GM23338 (cell line): ENCODE measurements around the gene RPRML. TPM values are rescaled to one million over a fixed set of nuclear protein-coding genes. Genes with fewer than 3 reads are reported as not detected.

Experiments used
- ATAC-seq: fragments of 200-7000 bp; cut with Tn5 transposase; 3 replicates; pipeline ENCODE4 v1.9.1; 2020
- DNase-seq: peaks from one replicate; pipeline ENCODE4 v3.0.0-alpha.2; 2015; ENCODE audit warnings: low spot score
- H2AFZ ChIP-seq: fragments of 200-600 bp; sonication (generic); 2 replicates; pipeline ENCODE4 v1.8.0; 2016; ENCODE audit warnings: antibody characterized with exemption, mild to moderate bottlenecking, moderate library complexity
- H3F3A ChIP-seq: fragments of 200-600 bp; sonication (generic); replicated peaks from 2 replicates; pipeline ENCODE4 v1.8.0; 2017; ENCODE audit warnings: antibody characterized with exemption, mixed run types, low read depth
- H3K27ac ChIP-seq: fragments of 200-600 bp; sonication (generic); 2 replicates; pipeline ENCODE4 v1.6.1; 2016; ENCODE audit warnings: low read depth
- H3K27me3 ChIP-seq: fragments of 200-600 bp; sonication (generic); 2 replicates; pipeline ENCODE4 v1.8.0; 2016; ENCODE audit warnings: mild to moderate bottlenecking, mixed run types, moderate library complexity; ENCODE audit not compliant: insufficient read depth
- H3K36me3 ChIP-seq: fragments of 200-600 bp; sonication (generic); 2 replicates; pipeline ENCODE4 v1.8.0; 2016; ENCODE audit warnings: mild to moderate bottlenecking; ENCODE audit not compliant: insufficient read depth
- H3K4me1 ChIP-seq: fragments of 200-600 bp; sonication (generic); 2 replicates; pipeline ENCODE4 v1.8.0; 2016; ENCODE audit warnings: mild to moderate bottlenecking, moderate library complexity; ENCODE audit not compliant: insufficient read depth
- H3K4me2 ChIP-seq: fragments of 200-600 bp; sonication (generic); 2 replicates; pipeline ENCODE4 v1.7.1; 2017; ENCODE audit warnings: mixed run types
- H3K4me3 ChIP-seq: fragments of 200-600 bp; sonication (generic); 2 replicates; pipeline ENCODE4 v1.6.1; 2016; ENCODE audit warnings: mixed run types
- H3K79me2 ChIP-seq: fragments of 200-600 bp; sonication (generic); replicated peaks from 2 replicates; pipeline ENCODE4 v1.8.0; 2017; ENCODE audit warnings: mild to moderate bottlenecking; ENCODE audit not compliant: insufficient read depth
- H3K9me2 ChIP-seq: fragments of 200-600 bp; sonication (generic); 2 replicates; pipeline ENCODE4 v1.8.0; 2017; ENCODE audit not compliant: insufficient read depth
- H4K20me1 ChIP-seq: fragments of 200-600 bp; sonication (generic); replicated peaks from 2 replicates; pipeline ENCODE4 v1.8.0; 2017; ENCODE audit warnings: mild to moderate bottlenecking; ENCODE audit not compliant: insufficient read depth
- H3K27ac Mint-ChIP-seq: 2 replicates; pipeline ENCODE4 v1.8.0; 2020; ENCODE audit warnings: inconsistent platforms, mild to moderate bottlenecking, moderate library complexity, mixed read lengths
- H3K27me3 Mint-ChIP-seq: 3 replicates; pipeline ENCODE4 v1.8.0; 2022; ENCODE audit warnings: low read depth, mild to moderate bottlenecking, moderate library complexity, mixed read lengths, inconsistent platforms; ENCODE audit not compliant: insufficient read depth, poor library complexity
- H3K36me3 Mint-ChIP-seq: 3 replicates; pipeline ENCODE4 v1.8.0; 2021; ENCODE audit warnings: low read depth, mild to moderate bottlenecking, inconsistent platforms, moderate library complexity, mixed read lengths
- H3K4me1 Mint-ChIP-seq: 3 replicates; pipeline ENCODE4 v1.8.0; 2020; ENCODE audit warnings: mild to moderate bottlenecking, inconsistent platforms, mixed read lengths
- H3K4me3 Mint-ChIP-seq: 3 replicates; pipeline ENCODE4 v1.8.0; 2021; ENCODE audit warnings: moderate library complexity, mild to moderate bottlenecking, inconsistent platforms, mixed read lengths
- H3K9me3 Mint-ChIP-seq: 3 replicates; pipeline ENCODE4 v1.8.0; 2020; ENCODE audit warnings: moderate library complexity, mild to moderate bottlenecking, inconsistent platforms, mixed read lengths
- CREB1 ChIP-seq: fragments of 250-450 bp; sonication (Bioruptor Pico); IDR thresholded peaks from 2 replicates; pipeline ENCODE4 v1.5.0; 2020; ENCODE audit warnings: low read depth, mild to moderate bottlenecking, moderate library complexity
- CTCF ChIP-seq, 2 experiments: fragments of 200-600 bp in 1 of 2; sonication (generic) in 1 of 2; conservative IDR thresholded peaks; 2 replicates each; pipeline versions ENCODE4 v1.5.1 to v1.6.1; 2016 to 2017; ENCODE audit warnings: antibody characterized with exemption in 2 of 2, low read depth in 2 of 2, mild to moderate bottlenecking in 2 of 2, moderate library complexity in 1 of 2
- ETS1 ChIP-seq: IDR thresholded peaks from 2 replicates; pipeline ENCODE4 v1.6.1; 2016; ENCODE audit warnings: antibody characterized with exemption
- EZH2 ChIP-seq: fragments of 200-600 bp; sonication (generic); IDR thresholded peaks from one replicate; pipeline ENCODE4 v1.8.0; 2017; ENCODE audit warnings: antibody characterized with exemption, mild to moderate bottlenecking, low read depth; ENCODE audit not compliant: unreplicated experiment
- EZH2phosphoT487 ChIP-seq: fragments of 200-600 bp; sonication (generic); IDR thresholded peaks from one replicate; pipeline ENCODE4 v1.8.1; 2018; ENCODE audit warnings: antibody characterized with exemption; ENCODE audit not compliant: unreplicated experiment
- JUNB ChIP-seq: IDR thresholded peaks from one replicate; pipeline ENCODE4 v1.6.1; 2016; ENCODE audit warnings: antibody characterized with exemption; ENCODE audit not compliant: unreplicated experiment
- NANOG ChIP-seq: IDR thresholded peaks from 2 replicates; pipeline ENCODE4 v1.6.1; 2016; ENCODE audit warnings: antibody characterized with exemption, borderline replicate concordance
- POLR2AphosphoS5 ChIP-seq: IDR thresholded peaks from 2 replicates; pipeline ENCODE4 v1.6.1; 2016; ENCODE audit warnings: antibody characterized with exemption, low read depth
- STAT1 ChIP-seq: IDR thresholded peaks from one replicate; pipeline ENCODE4 v1.6.1; 2016; ENCODE audit warnings: antibody characterized with exemption; ENCODE audit not compliant: unreplicated experiment
- ZNF114 ChIP-seq: fragments of 250-450 bp; sonication (Bioruptor Pico); IDR thresholded peaks from 2 replicates; pipeline ENCODE4 v1.5.0; 2020; ENCODE audit warnings: mild to moderate bottlenecking, moderate library complexity
- ZNF331 ChIP-seq: fragments of 250-450 bp; sonication (Bioruptor Pico); IDR thresholded peaks from 2 replicates; pipeline ENCODE4 v1.5.0; 2020; ENCODE audit warnings: low read depth, mild to moderate bottlenecking, moderate library complexity
- ZNF462 ChIP-seq: fragments of 250-450 bp; sonication (Bioruptor Pico); IDR thresholded peaks from 2 replicates; pipeline ENCODE4 v1.5.0; 2020; ENCODE audit warnings: mild to moderate bottlenecking, moderate library complexity
- polyA plus RNA-seq: library from polyadenylated mRNA; unstranded; fragments of >200 nt; fragmentation: Nextera tagmentation; extraction: Ambion mirVana; gene quantifications from 2 replicates; pipeline ENCODE4 v1.2.1, GENCODE V29; 2016
- total RNA-seq: library from RNA; depleted of rRNA; stranded (reverse); fragments of >200 nt; shearing (Covaris generic); gene quantifications from 2 replicates; pipeline ENCODE4 v1.2.3, GENCODE V29; 2014

The RPRML gene
- total and polyA plus RNA-seq, 2 experiments from 2014 or later = 2.1 to 16.4 TPM

GRCh38 chr17:47009759-47010594, 30.9 kb upstream of the RPRML start:
- Histone ChIP-seq H3K4me3 (no peak overlapping the region), H3K27me3 (no peaks in the 10 kb centered on the region), H3K36me3 (no peaks in the 10 kb centered on the region), H3K4me2 (no peak overlapping the region), H3K79me2 (no peaks in the 10 kb centered on the region), H4K20me1 (no peaks in the 10 kb centered on the region), H2AFZ (no peak overlapping the region), H3K4me1 (no peaks in the 10 kb centered on the region), H3F3A (no peaks in the 10 kb centered on the region), H3K27ac (no peak overlapping the region), H3K9me2 (no peaks in the 10 kb centered on the region)
- no peaks in the 10 kb centered on the region for H3K36me3 Mint-ChIP-seq
- ATAC-seq (no peak), DNase-seq (no peak)
- H3K27ac Mint-ChIP-seq = no peak overlapping the region
- no peak for TF ChIP-seq ZNF462
- TF ChIP-seq EZH2phosphoT487 = no peak
- TF ChIP-seq ZNF114 = no peak
- no peak for TF ChIP-seq EZH2
- TF ChIP-seq NANOG = no peak
- TF ChIP-seq POLR2AphosphoS5 = no peak
- no peak for TF ChIP-seq JUNB
- TF ChIP-seq ZNF331 = no peak
- TF ChIP-seq ETS1 = no peak
- TF ChIP-seq CREB1 = no peak
- no peak for TF ChIP-seq STAT1
- TF ChIP-seq CTCF (conservative IDR thresholded peaks at IDR 0.05; ENCODE audit: low read depth in 2 of 2) = no peak
- no peak overlapping the region for H3K4me3 Mint-ChIP-seq
- H3K27me3 Mint-ChIP-seq = no peaks in the 10 kb centered on the region
- H3K4me1 Mint-ChIP-seq = no peaks in the 10 kb centered on the region; the same call in 1 of the 3 replicates
- H3K9me3 Mint-ChIP-seq = no peaks in the 10 kb centered on the region
